ENCODE data around the gene RHEB. TPM values are rescaled to one million over a fixed set of nuclear protein-coding genes. Genes with fewer than 3 reads are reported as not detected.

The RHEB gene
- total RNA-seq, 4 donors from 2014 or later = 37.1 to 82.6 (median 54.4) TPM

GRCh38 chr7:151490456-151491105 lies 29.1 kb downstream of the RHEB start:
- Histone ChIP-seq H3K36me3 (peaks cover 5 to 51% (median 6%) of the 10 kb centered on the region in 3 donors), H3K27ac (peak overlapping the region in 2 of 4 donors; percentile 30 to 40), H3K9me3 (no peaks in the 10 kb centered on the region), H3K27me3 (no peaks in the 10 kb centered on the region), H3K4me3 (no peak overlapping the region), H3K4me1 (peaks cover 0 to 77% (median 32%) of the 10 kb centered on the region in 3 donors)
- DNase-seq = no peak
- intact Hi-C loops (cut with DNase I) = no loop called here
- no peak for TF ChIP-seq CTCF (IDR thresholded peaks at IDR 0.05)
- 83 to 90% methylated on average over 4 of the region's 4 CpGs for WGBS, 2 donors

GRCh38 chr7:151489498-151489897 lies 30.2 kb downstream of the RHEB start:
- Histone ChIP-seq H3K27me3 (no peaks in the 10 kb centered on the region), H3K36me3 (peaks cover 5 to 54% (median 6%) of the 10 kb centered on the region in 3 donors), H3K4me3 (no peak overlapping the region), H3K9me3 (no peaks in the 10 kb centered on the region), H3K27ac (peak overlapping the region in 3 of 4 donors; percentile 30 to 40 (median 36)), H3K4me1 (peaks cover 0 to 77% (median 27%) of the 10 kb centered on the region in 3 donors)
- 69 to 89% methylated on average over 2 of the region's 2 CpGs for WGBS, 2 donors
- TF ChIP-seq CTCF (IDR thresholded peaks at IDR 0.05) (no peak), POLR2A (IDR thresholded peaks at IDR 0.05) (no peak)
- no peak for DNase-seq
- intact Hi-C loops (cut with DNase I) = no loop called here

GRCh38 chr7:151488096-151488495 lies 31.6 kb downstream of the RHEB start:
- H3K36me3 ChIP-seq = peaks cover 6 to 68% (median 8%) of the 10 kb centered on the region in 3 donors
- no peaks in the 10 kb centered on the region for H3K27me3 ChIP-seq
- TF ChIP-seq CTCF (IDR thresholded peaks at IDR 0.05) = no peak
- no peak for TF ChIP-seq POLR2A (IDR thresholded peaks at IDR 0.05)
- intact Hi-C loops (cut with DNase I) = no loop called here
- no peak overlapping the region for H3K4me3 ChIP-seq
- no peaks in the 10 kb centered on the region for H3K9me3 ChIP-seq
- DNase-seq = no peak
- H3K4me1 ChIP-seq = peaks cover 0 to 73% (median 21%) of the 10 kb centered on the region in 3 donors
- no peak overlapping the region for H3K27ac ChIP-seq

- Histone ChIP-seq H3K27me3 (no peaks in the 10 kb centered on the region), H3K4me1 (peaks cover 0 to 73% (median 26%) of the 10 kb centered on the region in 3 donors), H3K36me3 (peaks cover 6 to 77% (median 8%) of the 10 kb centered on the region in 3 donors), H3K9me3 (no peaks in the 10 kb centered on the region), H3K4me3 (no peak overlapping the region), H3K27ac (peak overlapping the region in 1 of 4 donors; percentile 42)
- intact Hi-C loops (cut with DNase I) = no loop called here
- no peak for TF ChIP-seq CTCF (IDR thresholded peaks at IDR 0.05)
- TF ChIP-seq POLR2A (IDR thresholded peaks at IDR 0.05) = no peak
- WGBS, 2 donors = 74 to 88% methylated on average over 2 of the region's 2 CpGs
- no peak for DNase-seq
These were observed 32.5 kb downstream of the RHEB start for GRCh38 chr7:151487228-151487627.

- no peaks in the 10 kb centered on the region for H3K27me3 ChIP-seq
- H3K36me3 ChIP-seq = peaks cover 6 to 88% (median 8%) of the 10 kb centered on the region in 3 donors
- peak overlapping the region in 3 of 4 donors; percentile 11 to 73 (median 42) for H3K27ac ChIP-seq
- H3K9me3 ChIP-seq = no peaks in the 10 kb centered on the region
- TF ChIP-seq CTCF (IDR thresholded peaks at IDR 0.05) (no peak), POLR2A (IDR thresholded peaks at IDR 0.05) (no peak)
- H3K4me3 ChIP-seq = no peak overlapping the region
- peaks cover 6 to 67% (median 26%) of the 10 kb centered on the region in 3 donors for H3K4me1 ChIP-seq
- intact Hi-C loops (cut with DNase I) = no loop called here
- no peak for DNase-seq
- 86 to 89% methylated on average over 3 of the region's 3 CpGs for WGBS, 2 donors
These were observed 33.6 kb downstream of the RHEB start for GRCh38 chr7:151486074-151486473.

All from esophagus squamous epithelium (tissue), 5 donors.